IPS-18a (cell line): ENCODE measurements around the gene ABCF2.

ENCODE experiments used
- H3K27ac ChIP-seq: one replicate; pipeline ENCODE4 v1.5.1; 2013; ENCODE audit warnings: low read length
- H3K27me3 ChIP-seq: one replicate; pipeline ENCODE4 v1.6.1; 2013; ENCODE audit warnings: mild to moderate bottlenecking, low read length; ENCODE audit not compliant: control insufficient read depth, insufficient read depth
- H3K36me3 ChIP-seq: one replicate; pipeline ENCODE4 v1.6.1; 2013; ENCODE audit warnings: low read depth, low read length; ENCODE audit not compliant: control insufficient read depth
- H3K4me1 ChIP-seq: one replicate; pipeline ENCODE4 v1.6.1; 2013; ENCODE audit warnings: low read depth, low read length; ENCODE audit not compliant: control insufficient read depth
- H3K4me3 ChIP-seq: one replicate; pipeline ENCODE4 v1.5.1; 2013; ENCODE audit warnings: low read length
- H3K9ac ChIP-seq: one replicate; pipeline ENCODE4 v1.6.1; 2013; ENCODE audit warnings: mild to moderate bottlenecking, low read length, moderate library complexity
- H3K9me3 ChIP-seq: one replicate; pipeline ENCODE4 v1.6.1; 2013; ENCODE audit warnings: low read depth, low read length; ENCODE audit not compliant: control insufficient read depth

Gene ABCF2

DNA sequence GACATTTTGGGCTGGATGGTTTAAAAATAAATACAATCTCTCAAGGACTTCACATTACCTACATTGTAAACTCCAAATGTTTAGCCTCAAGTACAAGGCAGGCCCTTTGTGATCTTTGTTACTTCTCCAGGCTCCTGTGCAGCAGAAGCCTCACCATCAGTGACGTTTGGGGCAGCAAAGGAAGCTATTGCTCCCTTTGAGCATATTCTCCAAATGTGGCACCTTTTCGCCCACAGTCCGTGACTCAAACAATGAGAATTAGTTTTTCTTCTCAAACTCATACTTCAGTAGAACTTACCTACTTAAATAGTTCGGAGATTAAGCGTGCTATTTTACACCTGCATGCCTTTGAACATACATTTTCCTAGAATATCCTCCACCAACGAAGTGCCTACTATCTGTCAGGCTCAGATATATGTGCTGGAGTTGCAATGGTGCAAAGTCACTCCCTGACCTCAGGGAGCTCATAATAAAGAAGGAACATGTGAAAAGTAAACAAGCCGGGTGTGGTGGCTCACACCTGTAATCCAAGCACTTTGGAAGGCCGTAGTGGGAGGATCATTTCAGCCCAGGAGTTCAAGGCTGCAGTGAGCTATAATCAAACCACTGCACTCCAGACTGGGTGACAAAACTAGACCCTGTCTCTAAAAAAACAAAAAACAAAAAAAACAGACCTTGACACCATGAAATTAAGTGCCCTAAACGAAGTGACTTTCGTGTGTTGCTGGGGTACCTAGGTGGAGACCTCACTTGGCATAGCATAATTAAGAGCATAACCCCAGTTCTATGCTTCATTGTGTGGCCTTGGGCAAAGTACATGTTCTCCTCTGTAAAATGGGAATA, 1.2 kb upstream of the ABCF2 start:
- H3K27ac ChIP-seq, result peak overlapping the region; percentile 62
- H3K4me3 ChIP-seq, result peak overlapping the region; percentile 78
- H3K9me3 ChIP-seq, result no peaks in the 10 kb centered on the region
- H3K4me1 ChIP-seq, result peaks cover 10% of the 10 kb centered on the region
- H3K27me3 ChIP-seq, result no peaks in the 10 kb centered on the region
- peak overlapping the region; percentile 70 for H3K9ac ChIP-seq
- peaks cover 17% of the 10 kb centered on the region for H3K36me3 ChIP-seq

DNA sequence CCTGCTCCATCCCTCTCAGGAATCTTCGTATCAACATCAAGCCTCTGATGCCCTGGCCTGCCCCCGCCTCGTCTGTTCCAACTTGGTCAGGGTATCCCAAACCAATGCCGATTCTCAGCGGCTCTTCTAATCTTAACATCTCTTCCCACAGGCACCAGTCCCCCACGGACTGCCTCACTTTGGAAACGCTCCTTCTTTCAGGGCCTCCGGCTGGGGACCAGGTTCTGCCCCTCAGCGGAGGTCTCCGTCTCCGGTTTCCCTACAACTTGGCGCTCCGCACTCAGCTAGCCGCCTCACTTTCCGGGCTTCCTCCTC, 488 bp downstream of the ABCF2 start:
- H3K4me1 ChIP-seq, result peaks cover 4% of the 10 kb centered on the region
- H3K9ac ChIP-seq, result peak overlapping the region; percentile 76
- no peak overlapping the region for H3K27ac ChIP-seq
- H3K9me3 ChIP-seq, result no peaks in the 10 kb centered on the region
- peaks cover 32% of the 10 kb centered on the region for H3K36me3 ChIP-seq
- peak overlapping the region; percentile 78 for H3K4me3 ChIP-seq
- H3K27me3 ChIP-seq, result no peaks in the 10 kb centered on the region

DNA sequence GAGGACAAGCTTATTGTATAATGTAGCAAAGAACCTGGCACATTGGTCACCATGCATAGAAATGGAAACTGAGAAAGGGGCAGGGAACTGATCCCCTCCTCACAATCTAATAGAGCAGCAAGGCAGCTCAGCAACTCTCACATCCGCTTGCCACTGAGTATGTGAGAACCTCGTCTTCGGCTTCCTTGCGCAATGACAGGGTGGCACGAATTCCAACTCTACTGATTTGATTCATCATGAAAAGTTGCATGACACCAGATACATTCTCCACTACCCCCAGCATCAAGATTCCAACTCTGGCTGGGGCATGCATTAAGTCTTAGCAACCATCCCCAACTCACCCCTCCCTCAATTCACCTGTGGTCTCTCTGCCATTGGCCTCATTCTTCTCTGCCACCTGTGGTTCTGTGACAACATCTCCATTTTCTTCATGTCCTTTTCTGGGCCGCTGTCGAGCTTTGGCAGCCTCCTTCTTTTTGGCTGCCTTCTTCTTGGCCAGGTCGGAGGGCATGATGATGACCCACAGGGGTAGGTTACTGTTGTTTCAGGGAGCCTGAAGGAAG, 976 bp downstream of the ABCF2 start:
- peak overlapping the region; percentile 78 for H3K4me3 ChIP-seq
- no peaks in the 10 kb centered on the region for H3K27me3 ChIP-seq
- H3K9ac ChIP-seq, result peak overlapping the region; percentile 76
- H3K4me1 ChIP-seq, result peaks cover 4% of the 10 kb centered on the region
- no peak overlapping the region for H3K27ac ChIP-seq
- peaks cover 34% of the 10 kb centered on the region for H3K36me3 ChIP-seq
- H3K9me3 ChIP-seq, result no peaks in the 10 kb centered on the region

DNA sequence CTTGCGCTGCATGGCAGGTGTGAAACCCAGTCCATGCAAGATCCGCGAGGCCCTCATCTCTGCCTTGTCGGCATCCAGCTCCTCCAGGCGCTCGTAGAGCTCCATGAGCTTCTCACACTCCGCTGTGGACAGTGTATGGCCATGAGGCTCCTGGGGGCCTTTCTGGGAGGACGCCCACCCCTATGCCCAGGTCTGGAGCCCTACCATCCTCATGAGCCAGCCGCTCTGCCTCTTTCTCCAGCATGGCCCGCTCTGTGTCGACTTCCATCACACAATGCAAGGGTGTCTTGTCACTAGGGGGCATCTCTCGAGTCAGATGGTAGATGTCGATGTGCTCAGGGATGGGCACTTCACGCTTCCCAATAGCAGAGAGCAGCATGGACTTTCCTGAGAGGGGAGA, 3.3 kb downstream of the ABCF2 start:
- H3K36me3 ChIP-seq, result peaks cover 51% of the 10 kb centered on the region
- H3K4me1 ChIP-seq, result peaks cover 4% of the 10 kb centered on the region
- H3K9ac ChIP-seq, result no peak overlapping the region
- no peaks in the 10 kb centered on the region for H3K27me3 ChIP-seq
- no peak overlapping the region for H3K4me3 ChIP-seq
- no peaks in the 10 kb centered on the region for H3K9me3 ChIP-seq
- no peak overlapping the region for H3K27ac ChIP-seq

DNA sequence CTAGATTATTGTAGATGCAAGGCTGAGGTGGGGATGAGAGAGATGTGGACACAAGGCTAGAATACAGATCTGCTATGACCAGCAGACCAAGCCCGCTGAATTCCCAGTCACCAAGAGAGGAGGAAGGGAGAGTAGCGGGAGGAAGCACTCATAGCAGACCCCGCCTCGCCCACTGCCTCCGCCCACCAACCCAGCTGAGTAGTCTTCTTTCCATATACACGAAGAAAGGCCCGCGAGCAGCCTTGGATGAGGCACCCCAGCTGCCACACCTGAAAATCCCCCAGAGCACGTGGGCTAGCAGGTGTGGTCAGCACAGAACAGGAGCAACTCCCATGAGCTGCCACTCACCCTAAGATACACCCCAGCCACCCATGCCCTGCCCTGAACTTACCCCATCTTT, 8.8 kb downstream of the ABCF2 start:
- Histone ChIP-seq H3K4me3 (no peak overlapping the region), H3K4me1 (no peaks in the 10 kb centered on the region), H3K9me3 (no peaks in the 10 kb centered on the region), H3K27me3 (no peaks in the 10 kb centered on the region), H3K27ac (no peak overlapping the region), H3K36me3 (peaks cover 89% of the 10 kb centered on the region), H3K9ac (no peak overlapping the region)

DNA sequence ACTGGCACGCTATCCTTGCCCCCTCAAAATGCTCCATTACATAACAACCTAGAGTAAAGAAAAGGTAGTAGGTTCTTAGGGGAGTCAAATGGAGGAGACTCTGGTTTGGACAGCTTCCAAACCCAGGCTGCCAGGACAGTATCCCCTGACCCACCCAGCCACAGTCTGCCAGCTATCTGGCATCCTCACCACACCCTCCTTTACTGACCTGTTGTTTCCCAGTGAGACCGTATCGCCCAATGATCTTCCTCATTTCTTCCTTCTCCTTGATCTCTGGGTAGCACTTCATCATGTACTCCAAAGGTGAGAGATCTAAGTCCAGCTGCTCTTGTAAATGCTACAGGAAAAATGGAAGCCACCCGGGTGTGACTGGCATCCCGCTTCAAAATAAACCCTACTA, 11.6 kb downstream of the ABCF2 start:
- Histone ChIP-seq H3K9ac (no peak overlapping the region), H3K36me3 (peaks cover 73% of the 10 kb centered on the region), H3K27ac (no peak overlapping the region), H3K27me3 (no peaks in the 10 kb centered on the region), H3K4me3 (no peak overlapping the region), H3K4me1 (peaks cover 5% of the 10 kb centered on the region), H3K9me3 (no peaks in the 10 kb centered on the region)

DNA sequence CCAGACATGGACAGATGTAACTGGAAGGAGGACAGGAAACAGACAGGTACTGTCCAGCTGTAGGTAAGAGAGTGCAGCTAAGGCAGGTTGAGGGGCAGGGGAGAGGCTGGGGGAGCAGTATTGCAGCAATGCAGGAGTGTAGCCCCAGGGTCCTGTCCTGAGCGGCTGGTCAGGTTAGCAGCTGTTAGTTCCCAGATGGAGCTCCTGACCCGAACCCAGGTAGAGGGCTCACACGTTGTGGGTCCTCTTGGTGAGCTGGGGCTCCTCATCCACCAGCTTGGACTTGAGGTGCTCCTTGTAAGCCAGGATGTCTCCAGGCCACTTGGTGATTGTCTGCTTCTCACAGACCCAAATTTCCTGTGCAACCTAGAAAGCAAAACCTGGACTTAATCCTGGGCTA, 13.2 kb downstream of the ABCF2 start:
- H3K4me1 ChIP-seq, result peaks cover 5% of the 10 kb centered on the region
- H3K4me3 ChIP-seq, result no peak overlapping the region
- H3K27me3 ChIP-seq, result no peaks in the 10 kb centered on the region
- H3K36me3 ChIP-seq, result peaks cover 63% of the 10 kb centered on the region
- H3K27ac ChIP-seq, result no peak overlapping the region
- H3K9me3 ChIP-seq, result no peaks in the 10 kb centered on the region
- no peak overlapping the region for H3K9ac ChIP-seq

DNA sequence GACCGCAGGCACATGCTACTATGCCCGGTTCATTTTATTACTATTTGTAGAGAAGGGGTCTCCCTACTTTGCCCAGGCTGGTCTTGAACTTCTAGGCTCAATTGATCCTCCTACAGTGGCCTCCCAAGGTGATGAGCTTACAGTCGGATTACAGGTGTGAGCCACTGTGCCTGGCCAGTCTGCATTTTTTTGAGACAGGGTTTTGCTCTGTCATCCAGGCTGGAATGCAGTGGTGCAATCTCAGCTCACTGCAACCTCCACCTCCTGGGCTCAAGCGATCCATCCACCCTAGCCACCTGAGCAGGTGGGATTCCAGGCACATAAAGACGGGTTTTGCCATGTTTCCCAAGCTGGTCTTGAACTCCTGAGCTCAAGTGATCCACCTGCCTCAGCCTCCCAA, 14.4 kb downstream of the ABCF2 start:
- Histone ChIP-seq H3K9ac (no peak overlapping the region), H3K27me3 (no peaks in the 10 kb centered on the region), H3K4me1 (peaks cover 5% of the 10 kb centered on the region), H3K27ac (no peak overlapping the region), H3K9me3 (no peaks in the 10 kb centered on the region), H3K36me3 (peaks cover 51% of the 10 kb centered on the region), H3K4me3 (no peak overlapping the region)

DNA sequence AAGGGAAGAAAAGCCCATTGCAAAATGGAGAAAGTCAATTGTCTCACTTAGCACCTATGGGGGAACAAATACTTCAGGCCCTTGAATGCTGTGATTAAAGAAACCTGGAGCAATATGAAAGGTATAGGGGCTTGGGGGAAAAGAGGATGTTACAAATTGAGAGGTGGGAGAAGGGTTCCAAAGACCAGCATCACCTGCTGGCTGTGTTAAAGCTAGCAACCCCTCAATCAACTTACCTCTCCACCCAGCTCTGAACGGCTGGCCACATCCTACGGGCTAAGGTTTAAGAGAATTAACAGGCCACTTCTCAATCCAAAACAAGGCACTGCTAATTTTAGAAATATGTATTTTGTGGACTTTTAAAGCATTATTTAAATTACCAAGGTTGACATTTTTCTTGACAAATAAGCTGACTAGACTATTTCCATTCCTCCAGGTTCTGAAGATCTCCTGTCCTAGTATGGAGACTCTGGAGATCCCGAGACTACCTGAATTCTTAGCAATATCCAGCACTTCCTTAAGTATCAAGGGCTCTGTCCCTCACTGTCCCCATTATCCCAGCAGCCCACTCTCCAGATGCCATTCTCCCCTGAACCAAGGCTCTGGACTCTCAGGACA, 15.7 kb downstream of the ABCF2 start:
- H3K36me3 ChIP-seq, result peaks cover 37% of the 10 kb centered on the region
- H3K9ac ChIP-seq, result no peak overlapping the region
- H3K4me3 ChIP-seq, result no peak overlapping the region
- H3K27ac ChIP-seq, result no peak overlapping the region
- no peaks in the 10 kb centered on the region for H3K27me3 ChIP-seq
- no peaks in the 10 kb centered on the region for H3K9me3 ChIP-seq
- peaks cover 5% of the 10 kb centered on the region for H3K4me1 ChIP-seq

DNA sequence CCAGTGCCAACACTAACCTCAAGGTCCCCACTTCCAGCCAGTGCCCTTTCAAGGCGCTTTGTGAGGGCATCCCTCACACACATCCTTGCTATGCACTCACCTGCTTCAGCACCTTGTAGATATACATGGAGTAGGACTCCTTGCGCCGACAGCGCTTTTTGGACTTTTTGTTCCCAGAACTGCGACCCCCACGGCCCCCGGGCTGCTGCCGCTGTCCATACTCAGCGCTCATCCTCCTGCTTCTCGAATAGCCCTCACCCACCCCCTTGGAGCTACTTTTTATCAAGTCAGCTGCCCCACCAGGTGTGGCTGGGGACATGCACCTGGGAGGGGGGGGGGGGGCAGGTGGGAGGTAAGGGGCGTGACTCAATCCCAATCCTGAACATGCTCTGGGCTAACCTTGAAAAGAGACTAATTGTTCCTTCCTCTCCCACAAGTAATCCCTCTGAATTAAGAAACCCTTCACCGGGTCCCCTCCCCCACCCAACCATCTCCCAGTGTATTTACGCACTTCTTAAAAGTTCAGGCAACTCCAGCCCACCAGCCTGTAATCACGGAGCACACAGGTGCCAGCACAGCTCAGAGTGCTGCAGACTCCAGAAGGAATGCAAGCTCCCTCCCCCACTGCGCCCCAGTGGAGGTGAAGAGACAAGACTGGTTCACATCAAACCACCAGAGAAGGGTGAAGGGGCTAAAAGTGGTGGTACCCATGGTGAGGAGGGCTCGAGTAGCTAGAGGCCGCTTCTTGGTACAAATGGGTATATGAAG, 16.7 kb downstream of the ABCF2 start, which contains the start of gene H2BK1:
Gene H2BK1, minus strand, starts transcription at position 402 of the 768 bp plus-strand sequence. Its CDS starts 170 bp downstream, at position 232.
- Histone ChIP-seq H3K36me3 (peaks cover 27% of the 10 kb centered on the region), H3K9ac (no peak within 1 kb of the TSS)

DNA sequence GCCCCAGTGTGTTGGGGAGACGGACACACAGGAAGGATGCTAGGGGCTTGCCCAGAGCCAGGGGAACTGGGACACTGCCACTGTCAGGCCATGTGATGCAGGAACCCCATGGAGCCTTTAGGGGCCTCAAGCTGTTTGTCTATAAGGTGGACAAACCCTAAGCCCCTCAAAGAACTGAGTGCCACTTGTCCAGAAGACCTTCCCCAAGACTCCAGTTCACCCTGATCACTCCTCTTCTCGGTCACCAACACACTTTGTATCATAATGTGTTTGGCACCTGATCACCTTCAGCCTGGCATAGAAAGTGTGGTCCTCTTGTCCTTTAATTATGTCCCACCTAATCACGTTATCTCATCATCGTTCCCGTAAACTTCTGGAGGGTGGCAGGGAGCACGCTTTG, 17.4 kb downstream of the ABCF2 start:
- H3K27ac ChIP-seq, result no peak overlapping the region
- H3K27me3 ChIP-seq, result no peaks in the 10 kb centered on the region
- H3K36me3 ChIP-seq, result peaks cover 21% of the 10 kb centered on the region
- no peak overlapping the region for H3K4me3 ChIP-seq
- H3K9me3 ChIP-seq, result no peaks in the 10 kb centered on the region
- H3K9ac ChIP-seq, result no peak overlapping the region
- H3K4me1 ChIP-seq, result peaks cover 5% of the 10 kb centered on the region

More for the DNA sequence above, 16.7 kb downstream of the ABCF2 start, which contains the start of gene H2BK1:
- H3K27ac ChIP-seq, result no peak within 1 kb of the TSS
- peaks cover 5% of the 10 kb centered on the region for H3K4me1 ChIP-seq
- H3K9me3 ChIP-seq, result no peaks in the 10 kb centered on the region
- H3K27me3 ChIP-seq, result no peaks in the 10 kb centered on the region
- H3K4me3 ChIP-seq, result no peak within 1 kb of the TSS
